HFFc6 (cell line): ENCODE measurements around the gene ACTN1. TPM values are rescaled to one million over a fixed set of nuclear protein-coding genes. Genes with fewer than 3 reads are reported as not detected.

Source experiments
- DNase-seq: peaks from one replicate; pipeline ENCODE4 v3.0.0-alpha.2; 2018
- H3K27ac Mint-ChIP-seq: 2 replicates; pipeline ENCODE4 v1.8.0; 2020; ENCODE audit warnings: mild to moderate bottlenecking, mixed read lengths
- H3K27me3 Mint-ChIP-seq: 2 replicates; pipeline ENCODE4 v1.8.0; 2021; ENCODE audit warnings: mild to moderate bottlenecking, moderate library complexity, mixed read lengths; ENCODE audit not compliant: insufficient read depth
- H3K36me3 Mint-ChIP-seq: 2 replicates; pipeline ENCODE4 v1.8.0; 2021; ENCODE audit warnings: low read depth, mixed read lengths
- H3K4me1 Mint-ChIP-seq: 2 replicates; pipeline ENCODE4 v1.8.0; 2020; ENCODE audit warnings: low read depth, mixed read lengths
- H3K4me3 Mint-ChIP-seq: 2 replicates; pipeline ENCODE4 v1.8.0; 2020; ENCODE audit warnings: mild to moderate bottlenecking, moderate library complexity, mixed read lengths
- H3K9me3 Mint-ChIP-seq: 2 replicates; pipeline ENCODE4 v1.8.0; 2020; ENCODE audit warnings: mild to moderate bottlenecking, mixed read lengths
- CTCF ChIP-seq: fragments of 200-600 bp; sonication (generic); IDR thresholded peaks from 2 replicates; pipeline ENCODE4 v1.5.0; 2021; ENCODE audit warnings: antibody characterized with exemption, mild to moderate bottlenecking
- total RNA-seq, 6 experiments: library from RNA; stranded (reverse); fragmentation: NEBNext Ultra II Directional; extraction: Animal tissue kit (Norgen Biotek cat#: 25700); gene quantifications; 2 replicates in 1 of 6; 3 replicates in 5 of 6; pipeline ENCODE4 v1.2.3, GENCODE V29; 2021

The ACTN1 gene
- total RNA-seq, 6 experiments from 2014 or later: 749 to 847 (median 825) TPM

- Mint-ChIP-seq H3K27ac (peak overlapping the region; percentile 72), H3K36me3 (peaks cover 33% of the 10 kb centered on the region), H3K9me3 (no peaks in the 10 kb centered on the region), H3K27me3 (peaks cover 10% of the 10 kb centered on the region), H3K4me1 (peaks cover 100% of the 10 kb centered on the region), H3K4me3 (peak overlapping the region; percentile 58)
- no peak for DNase-seq
- TF ChIP-seq CTCF: no peak
Measured at GRCh38 chr14:68955164-68955850, 23.8 kb downstream of the ACTN1 start.

- Mint-ChIP-seq H3K9me3 (no peaks in the 10 kb centered on the region), H3K36me3 (peaks cover 35% of the 10 kb centered on the region), H3K4me3 (peak overlapping the region; percentile 82), H3K4me1 (peaks cover 98% of the 10 kb centered on the region), H3K27me3 (peaks cover 10% of the 10 kb centered on the region), H3K27ac (peak overlapping the region; percentile 93)
- no peak for DNase-seq
- no peak for TF ChIP-seq CTCF
Measured at GRCh38 chr14:68953196-68953555, 25.9 kb downstream of the ACTN1 start.

- TF ChIP-seq CTCF: no peak
- Mint-ChIP-seq H3K9me3 (no peaks in the 10 kb centered on the region), H3K4me1 (peaks cover 98% of the 10 kb centered on the region), H3K4me3 (peak overlapping the region; percentile 82), H3K27me3 (peaks cover 10% of the 10 kb centered on the region), H3K36me3 (peaks cover 35% of the 10 kb centered on the region), H3K27ac (peak overlapping the region; percentile 93)
- DNase-seq: peak; percentile 38
Measured at GRCh38 chr14:68952531-68953195, 26.4 kb downstream of the ACTN1 start.

- peak overlapping the region; percentile 93 for H3K27ac Mint-ChIP-seq
- H3K9me3 Mint-ChIP-seq: no peaks in the 10 kb centered on the region
- peaks cover 10% of the 10 kb centered on the region for H3K27me3 Mint-ChIP-seq
- H3K4me3 Mint-ChIP-seq: peak overlapping the region; percentile 82
- H3K4me1 Mint-ChIP-seq: peaks cover 98% of the 10 kb centered on the region
- no peak for TF ChIP-seq CTCF
- no peak for DNase-seq
- H3K36me3 Mint-ChIP-seq: peaks cover 35% of the 10 kb centered on the region
Measured at GRCh38 chr14:68951800-68952530, 27.1 kb downstream of the ACTN1 start.

GRCh38 chr14:68951035-68951797 is 27.9 kb downstream of the ACTN1 start:
- DNase-seq: peak; percentile 98
- peaks cover 98% of the 10 kb centered on the region for H3K4me1 Mint-ChIP-seq

More at GRCh38 chr14:68951035-68951797, 27.9 kb downstream of the ACTN1 start:
- Mint-ChIP-seq H3K36me3 (peaks cover 34% of the 10 kb centered on the region), H3K27ac (peak overlapping the region; percentile 93), H3K27me3 (peaks cover 12% of the 10 kb centered on the region), H3K9me3 (no peaks in the 10 kb centered on the region), H3K4me3 (peak overlapping the region; percentile 82)
- peak; percentile 29; the same call in 1 of the 2 replicates for TF ChIP-seq CTCF
